GM21381 (cell line): ENCODE data around the gene ZNF521.
"Not testable (repeated sequence)": the region's sequence is repeated elsewhere in the genome, so short reads cannot be mapped to it uniquely, and the experiment has no call there.

ENCODE experiments used
- ATAC-seq: cut with Tn5 transposase; IDR thresholded peaks from one replicate; pipeline ENCODE4 v1.9.1; 2021; ENCODE audit warnings: mild to moderate bottlenecking, moderate library complexity; ENCODE audit not compliant: unreplicated experiment

Gene ZNF521

GRCh38 chr18:25295624-25296138 lies 56.3 kb downstream of the ZNF521 start:
- no peak for ATAC-seq

GRCh38 chr18:25291150-25291549 lies 60.8 kb downstream of the ZNF521 start:
- no peak for ATAC-seq

DNA sequence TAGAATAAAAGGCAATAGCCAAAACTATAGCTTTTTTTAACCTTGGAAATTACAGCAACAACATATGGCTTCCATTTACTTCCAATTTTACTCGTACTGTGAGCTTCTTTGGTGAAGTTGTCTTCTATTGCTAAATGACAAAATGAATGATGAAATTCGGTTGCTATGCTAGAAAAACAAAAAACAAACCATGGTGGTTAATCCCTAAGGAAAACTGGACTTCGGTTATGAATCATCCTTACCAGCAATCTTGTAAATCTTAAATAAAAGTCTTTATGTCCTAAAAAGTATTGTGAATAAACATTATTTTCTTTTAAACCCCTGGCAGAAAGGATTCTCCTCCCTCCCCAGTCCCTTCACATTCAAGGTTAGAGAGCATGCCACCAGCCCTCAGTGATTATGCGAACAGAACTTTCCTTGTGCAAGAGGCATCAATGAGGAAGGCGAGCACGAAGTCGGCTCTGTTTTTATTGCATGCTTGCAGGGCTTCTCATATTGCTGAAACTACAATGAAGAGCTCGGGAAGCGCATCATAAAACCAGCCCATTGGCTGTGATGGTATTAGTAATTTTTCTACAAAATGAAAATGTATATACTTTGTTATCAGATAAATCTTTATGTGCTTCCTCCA lies 62.9 kb downstream of the ZNF521 start:
- no peak for ATAC-seq

DNA sequence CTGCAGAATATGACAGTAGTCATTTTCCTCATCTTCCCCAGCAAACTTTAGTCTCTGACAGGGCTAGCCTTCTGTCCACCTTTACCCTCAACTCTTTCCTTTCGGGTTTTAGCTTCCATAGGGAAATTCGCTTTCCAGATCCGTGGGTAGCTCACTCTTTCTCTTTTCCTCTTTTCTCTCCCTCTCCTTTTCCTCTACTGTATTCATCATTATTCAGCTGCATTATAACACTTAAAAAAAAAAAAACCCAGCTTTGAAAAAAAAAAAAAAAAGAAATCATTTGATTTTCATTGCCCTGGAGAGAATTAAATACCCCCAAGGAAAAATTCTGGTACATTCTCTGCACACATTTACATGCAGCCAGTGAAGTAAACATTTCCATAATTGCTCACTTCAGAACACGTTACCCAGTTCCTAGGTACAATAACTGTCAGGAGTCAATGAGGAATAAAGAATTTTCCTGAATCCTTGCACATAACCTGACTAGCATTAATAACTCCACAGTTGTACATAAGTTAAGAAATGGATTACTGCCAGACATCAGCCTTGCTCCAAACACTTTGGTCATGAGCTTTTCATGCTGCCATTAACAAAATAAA lies 63.5 kb downstream of the ZNF521 start:
- ATAC-seq = no peak

- ATAC-seq = no peak
These were observed 64.9 kb downstream of the ZNF521 start for GRCh38 chr18:25287106-25287505.

DNA sequence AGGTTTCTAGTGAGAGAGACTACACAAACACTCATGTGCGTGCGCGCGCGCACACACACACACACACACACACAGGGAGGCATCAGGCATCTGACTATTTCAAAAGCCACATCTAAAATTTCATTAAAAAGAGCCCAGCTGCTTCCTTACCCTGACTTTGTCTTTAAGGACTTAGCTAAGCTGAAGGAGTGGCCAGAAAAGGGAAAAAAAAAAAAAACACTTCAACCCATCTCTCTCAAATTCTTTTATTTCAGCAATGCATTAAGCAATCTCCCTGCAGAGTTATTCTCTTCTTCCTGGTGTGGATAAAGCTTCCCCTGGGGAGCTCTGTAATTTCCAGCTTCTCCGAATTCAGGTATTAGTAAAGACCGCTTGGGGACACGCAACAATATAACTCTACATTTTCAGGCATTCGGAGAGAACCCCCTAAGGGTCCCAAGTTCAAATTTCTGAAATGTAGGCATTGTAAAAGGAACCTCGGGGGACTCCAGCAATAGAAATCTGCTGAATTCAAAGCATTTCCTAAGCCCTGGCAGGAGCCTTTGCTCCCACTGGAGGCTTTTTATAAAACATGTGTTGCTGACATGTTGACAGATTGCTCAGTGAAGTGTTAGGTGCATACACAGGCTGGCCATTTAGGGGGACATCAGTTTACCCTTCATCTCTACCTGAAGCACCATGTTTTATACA lies 67.0 kb downstream of the ZNF521 start:
- no peak for ATAC-seq

GRCh38 chr18:25284281-25284680 lies 67.7 kb downstream of the ZNF521 start:
- no peak for ATAC-seq

GRCh38 chr18:25283781-25284180 lies 68.2 kb downstream of the ZNF521 start:
- no peak for ATAC-seq

DNA sequence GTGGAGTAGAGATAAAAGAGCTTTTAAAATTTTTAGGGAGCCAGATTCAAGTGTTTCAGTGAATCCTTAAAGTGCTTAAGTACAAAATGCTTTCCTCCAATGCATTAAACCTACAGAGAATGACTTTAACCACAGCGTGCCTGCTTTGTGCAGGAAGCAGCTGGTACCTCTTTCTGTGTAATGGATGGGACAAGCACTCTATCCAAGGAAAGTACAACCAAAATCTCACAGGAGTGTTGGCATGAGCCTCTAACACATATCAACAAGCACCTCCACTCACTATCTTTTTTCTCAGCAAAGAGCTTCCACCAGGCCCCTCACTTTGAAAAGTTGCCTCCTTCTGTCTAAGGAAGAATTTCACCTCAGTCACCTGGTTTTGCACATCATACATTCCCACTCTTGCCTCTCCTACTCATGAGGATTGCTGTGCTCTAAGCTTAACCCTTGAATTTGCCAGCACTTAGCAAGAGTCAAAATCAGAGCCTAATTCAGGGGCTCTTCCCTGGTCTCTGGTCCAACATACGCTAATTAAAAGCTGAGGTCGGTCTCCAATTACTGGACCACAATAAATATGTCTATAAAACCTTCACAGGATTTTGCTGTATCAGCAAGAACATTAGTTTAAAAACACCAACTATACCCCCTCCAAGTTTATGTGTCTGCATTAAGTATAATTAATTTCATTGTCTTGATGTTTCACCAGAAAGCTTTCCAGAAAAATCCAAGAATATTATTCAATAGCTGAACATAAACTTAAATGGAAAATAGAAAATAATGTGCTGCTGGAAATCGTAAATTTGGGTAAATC lies 68.9 kb downstream of the ZNF521 start:
- no peak for ATAC-seq

GRCh38 chr18:25282282-25282681 lies 69.7 kb downstream of the ZNF521 start:
- no peak for ATAC-seq

GRCh38 chr18:25281556-25281955 lies 70.4 kb downstream of the ZNF521 start:
- no peak for ATAC-seq

- no peak for ATAC-seq
These were observed 72.0 kb downstream of the ZNF521 start for GRCh38 chr18:25279961-25280360.

DNA sequence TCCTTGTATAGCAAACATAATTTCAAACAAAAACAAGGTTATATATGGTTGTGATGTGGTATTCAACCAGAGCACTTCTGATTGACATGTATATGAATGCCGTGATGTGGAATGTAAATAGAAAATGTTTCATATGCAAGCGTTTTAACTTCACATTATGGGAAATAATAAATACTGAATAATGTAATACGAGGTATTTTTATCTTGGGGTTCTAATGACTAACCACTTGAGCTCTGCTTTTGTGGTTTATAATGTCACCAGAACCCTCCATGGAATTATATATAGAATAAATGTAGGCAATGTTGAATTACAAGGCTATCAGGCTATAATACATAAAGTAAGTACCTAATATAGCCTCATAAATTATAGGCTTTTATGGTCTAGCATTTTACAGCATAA lies 72.4 kb downstream of the ZNF521 start:
- ATAC-seq = no peak

DNA sequence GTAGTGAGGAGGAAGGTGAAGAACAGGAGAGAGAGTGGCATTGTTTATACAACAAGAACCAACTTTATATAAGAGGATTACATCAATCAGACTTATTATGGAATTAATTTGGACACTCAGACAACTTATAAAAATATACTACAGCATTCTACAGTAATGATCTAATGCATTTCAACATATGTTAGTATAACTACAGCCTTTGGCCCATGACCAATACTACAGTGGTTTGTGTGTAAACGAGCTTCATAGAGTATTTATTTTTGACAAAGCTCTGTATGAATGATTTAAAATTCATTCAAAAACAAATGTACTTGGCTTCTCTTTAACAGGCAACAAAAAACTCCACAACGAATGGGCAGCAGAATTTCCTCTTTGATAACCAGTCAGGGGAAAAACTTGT lies 72.8 kb downstream of the ZNF521 start:
- no peak for ATAC-seq

DNA sequence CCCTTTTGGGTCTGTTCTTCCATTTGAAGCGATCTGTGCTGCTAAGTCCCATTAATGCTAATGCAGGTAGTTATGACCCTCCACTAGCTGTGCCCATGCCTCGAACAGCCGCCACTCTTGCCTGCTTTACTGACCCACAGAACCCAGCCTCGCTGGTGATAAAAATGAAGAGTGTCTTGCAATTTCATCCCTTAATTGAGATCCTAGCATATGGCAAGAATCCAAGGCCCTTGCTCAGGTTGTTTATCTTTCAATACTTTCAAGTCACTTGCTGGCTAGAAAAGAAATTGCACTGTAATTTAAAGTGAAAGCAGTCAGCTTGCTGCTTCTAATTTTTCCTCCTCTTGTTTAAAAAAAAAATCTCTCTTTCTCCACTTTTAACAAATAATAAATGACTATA lies 73.6 kb downstream of the ZNF521 start:
- ATAC-seq = no peak

GRCh38 chr18:25275412-25276001 lies 76.5 kb downstream of the ZNF521 start:
- no peak for ATAC-seq

DNA sequence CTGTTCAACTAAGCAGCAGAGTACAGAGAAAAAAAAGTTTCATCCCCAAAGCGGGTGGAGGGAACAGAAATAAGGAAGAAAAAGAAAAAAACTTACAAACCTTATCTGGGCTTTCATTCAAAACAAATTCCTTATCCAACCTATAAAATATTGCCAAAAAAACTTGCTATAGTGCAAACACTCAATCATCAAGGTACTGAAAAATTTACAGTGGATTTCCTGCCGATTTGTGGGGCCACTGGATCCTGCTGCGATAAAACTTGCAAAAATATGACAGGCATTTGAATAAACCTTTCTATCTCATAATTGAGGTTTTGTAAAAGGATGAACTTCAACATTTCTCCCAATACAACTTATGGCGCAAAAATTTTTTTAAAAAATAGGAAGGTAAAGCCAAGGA lies 77.0 kb downstream of the ZNF521 start:
- no peak for ATAC-seq

DNA sequence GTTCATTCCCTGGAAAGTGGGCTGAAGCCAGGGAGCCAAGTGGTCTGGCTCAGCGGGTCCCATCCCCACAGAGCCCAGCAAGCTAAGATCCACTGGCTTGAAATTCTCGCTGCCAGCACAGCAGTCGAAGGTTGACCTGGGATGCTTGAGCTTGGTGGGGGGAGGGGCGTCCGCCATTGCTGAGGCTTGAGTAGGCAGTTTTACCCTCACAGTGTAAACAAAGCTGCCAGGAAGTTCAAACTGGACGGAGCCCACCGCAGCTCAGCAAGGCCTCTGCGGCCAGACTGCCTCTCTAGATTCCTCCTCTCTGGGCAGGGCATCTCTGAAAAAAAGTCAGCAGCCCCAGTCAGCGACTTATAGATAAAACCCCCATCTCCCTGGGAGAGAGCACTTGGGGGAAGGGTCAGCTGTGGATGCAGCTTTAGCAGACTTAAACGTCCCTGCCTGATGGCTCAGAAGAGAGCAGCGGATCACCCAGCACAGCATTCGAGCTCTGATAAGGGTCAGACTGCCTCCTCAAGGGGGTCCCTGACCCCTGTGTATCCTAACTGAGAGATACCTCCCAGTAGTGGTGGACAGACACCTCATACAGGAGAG lies 84.9 kb downstream of the ZNF521 start:
- ATAC-seq = not testable (repeated sequence)

- no peak for ATAC-seq
These were observed 89.0 kb downstream of the ZNF521 start for GRCh38 chr18:25262920-25263319.

DNA sequence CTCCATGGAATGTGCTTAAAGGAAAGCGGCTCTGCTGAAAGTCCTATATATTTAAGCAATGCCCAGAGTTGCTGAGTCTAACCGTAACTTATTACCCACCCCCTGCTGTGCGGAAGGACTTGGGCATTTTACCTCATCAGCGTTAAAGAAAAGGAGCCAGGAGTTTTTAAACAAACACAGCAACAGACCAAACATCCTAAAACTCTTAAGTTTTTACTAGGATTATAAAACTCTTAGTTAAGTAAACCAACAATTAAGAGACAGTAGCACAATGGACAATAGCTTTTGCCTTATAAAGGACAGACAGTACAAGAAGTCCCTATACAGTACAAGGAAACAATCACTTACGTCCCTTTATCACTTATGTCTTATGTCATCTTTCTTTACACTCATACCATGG lies 90.2 kb downstream of the ZNF521 start:
- ATAC-seq = no peak

- no peak for ATAC-seq
These were observed 95.5 kb downstream of the ZNF521 start for GRCh38 chr18:25256439-25256838.
